Calu3 (cell line): ENCODE results near the gene KRT14. TPM values are rescaled to one million over a fixed set of nuclear protein-coding genes. Genes with fewer than 3 reads are reported as not detected.
A peak's percentile ranks its signal among the peaks of the same experiment; 100 is the strongest.
"Not testable (repeated sequence)": the region's sequence is repeated elsewhere in the genome, so short reads cannot be mapped to it uniquely, and the experiment has no call there.

Experiments
- BruUV-seq: library from RNA; stranded (reverse); fragments of 400-500 nt; replicated peaks from 2 replicates; lab custom pipeline; 2021; lab: Mats Ljungman, UMichigan
- CTCF ChIA-PET: fragments of 300-600 bp; sonication (Branson Sonifier 250); formaldehyde crosslinking; loops from one replicate; lab custom pipeline; 2022; ENCODE audit warnings: antibody characterized with exemption; lab: Charles Lee
- DNase-seq: peaks from one replicate; pipeline ENCODE4 v3.0.0; 2022
- H3K27ac Mint-ChIP-seq: one replicate; pipeline ENCODE4 v1.8.0; 2022; ENCODE audit warnings: mixed read lengths; ENCODE audit not compliant: unreplicated experiment
- H3K27me3 Mint-ChIP-seq: one replicate; pipeline ENCODE4 v1.8.0; 2022; ENCODE audit warnings: mixed read lengths; ENCODE audit not compliant: unreplicated experiment
- H3K36me3 Mint-ChIP-seq: one replicate; pipeline ENCODE4 v1.8.0; 2022; ENCODE audit warnings: mild to moderate bottlenecking, moderate library complexity, mixed read lengths; ENCODE audit not compliant: insufficient read depth, unreplicated experiment
- H3K4me1 Mint-ChIP-seq: one replicate; pipeline ENCODE4 v1.8.0; 2022; ENCODE audit warnings: mild to moderate bottlenecking, low read depth, mixed read lengths; ENCODE audit not compliant: unreplicated experiment
- H3K4me3 Mint-ChIP-seq: one replicate; pipeline ENCODE4 v1.8.0; 2022; ENCODE audit warnings: mild to moderate bottlenecking, low read depth, moderate library complexity, mixed read lengths; ENCODE audit not compliant: unreplicated experiment
- H3K9me3 Mint-ChIP-seq: one replicate; pipeline ENCODE4 v1.8.0; 2022; ENCODE audit warnings: low read depth, mixed read lengths; ENCODE audit not compliant: unreplicated experiment
- intact Hi-C: fragments of 100-400 bp; cut with micrococcal nuclease; formaldehyde crosslinking; loops from one replicate; pipeline ENCODE4 v1.10.0; 2022; ENCODE audit not compliant: unreplicated experiment
- total RNA-seq: library from RNA; stranded (reverse); gene quantifications from 2 replicates; pipeline ENCODE4 v1.2.3, GENCODE V29; 2022
- TF ChIP-seq, protein P1 (sequence below): fragments of 200-600 bp; IDR thresholded peaks from one replicate; pipeline ENCODE4 v1.8.0; 2022; ENCODE audit warnings: antibody characterized with exemption; ENCODE audit not compliant: unreplicated experiment

Gene KRT14
- total RNA-seq, 1 experiment from 2014 or later: 12.2 TPM

GRCh38 chr17:41626028-41626913 is 39.6 kb upstream of the KRT14 start:
- DNase-seq, intact Hi-C loops, H3K27me3 Mint-ChIP-seq, H3K9me3 Mint-ChIP-seq: not testable (repeated sequence)
- TSS peak; percentile 47 for BruUV-seq
- H3K4me1 Mint-ChIP-seq: peaks cover 59% of the 10 kb centered on the region
- CTCF ChIA-PET: interaction anchor here (1.0 to 2.3 kb wide), 5 partner anchors 20 to 78 kb away, joined by 3 to 14 read pairs (median 3); no protein-coding TSS in a partner anchor
- TF ChIP-seq, protein P1, sequence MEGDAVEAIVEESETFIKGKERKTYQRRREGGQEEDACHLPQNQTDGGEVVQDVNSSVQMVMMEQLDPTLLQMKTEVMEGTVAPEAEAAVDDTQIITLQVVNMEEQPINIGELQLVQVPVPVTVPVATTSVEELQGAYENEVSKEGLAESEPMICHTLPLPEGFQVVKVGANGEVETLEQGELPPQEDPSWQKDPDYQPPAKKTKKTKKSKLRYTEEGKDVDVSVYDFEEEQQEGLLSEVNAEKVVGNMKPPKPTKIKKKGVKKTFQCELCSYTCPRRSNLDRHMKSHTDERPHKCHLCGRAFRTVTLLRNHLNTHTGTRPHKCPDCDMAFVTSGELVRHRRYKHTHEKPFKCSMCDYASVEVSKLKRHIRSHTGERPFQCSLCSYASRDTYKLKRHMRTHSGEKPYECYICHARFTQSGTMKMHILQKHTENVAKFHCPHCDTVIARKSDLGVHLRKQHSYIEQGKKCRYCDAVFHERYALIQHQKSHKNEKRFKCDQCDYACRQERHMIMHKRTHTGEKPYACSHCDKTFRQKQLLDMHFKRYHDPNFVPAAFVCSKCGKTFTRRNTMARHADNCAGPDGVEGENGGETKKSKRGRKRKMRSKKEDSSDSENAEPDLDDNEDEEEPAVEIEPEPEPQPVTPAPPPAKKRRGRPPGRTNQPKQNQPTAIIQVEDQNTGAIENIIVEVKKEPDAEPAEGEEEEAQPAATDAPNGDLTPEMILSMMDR: peak; percentile 32
- H3K27ac Mint-ChIP-seq: peak overlapping the region; percentile 66
- peaks cover 55% of the 10 kb centered on the region for H3K36me3 Mint-ChIP-seq
- H3K4me3 Mint-ChIP-seq: peak overlapping the region; percentile 4

DNA sequence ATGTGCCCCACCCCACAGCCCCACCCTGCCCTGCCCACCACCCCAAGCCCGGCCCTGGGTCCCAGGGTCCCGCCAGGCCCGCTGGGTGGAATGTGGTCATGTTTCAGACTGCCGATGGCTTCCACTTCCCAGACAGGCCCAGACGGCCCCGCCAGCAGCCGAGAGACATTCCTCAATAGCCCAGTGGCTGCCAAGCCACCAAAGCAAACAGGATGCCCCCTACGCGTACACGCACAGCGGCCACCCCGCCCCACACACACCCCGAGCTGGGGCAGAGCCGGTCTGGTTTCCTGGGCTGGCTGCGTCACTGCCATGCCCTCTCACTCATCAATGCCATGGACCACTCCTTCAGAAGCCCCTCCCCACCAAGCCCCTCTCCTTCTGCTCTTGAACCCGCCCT is 38.9 kb upstream of the KRT14 start:
- Mint-ChIP-seq H3K36me3 (peaks cover 62% of the 10 kb centered on the region), H3K27ac (peak overlapping the region; percentile 66), H3K4me3 (peak overlapping the region; percentile 4), H3K4me1 (peaks cover 54% of the 10 kb centered on the region), H3K9me3 (no peaks in the 10 kb centered on the region), H3K27me3 (no peaks in the 10 kb centered on the region)
- CTCF ChIA-PET: interaction anchor here (1.0 to 2.3 kb wide), 4 partner anchors 20 to 77 kb away, joined by 3 to 14 read pairs (median 3); no protein-coding TSS in a partner anchor
- peak; percentile 95 for DNase-seq
- intact Hi-C loops: no loop called here
- TF ChIP-seq, protein P1: no peak
- no TSS peak for BruUV-seq

DNA sequence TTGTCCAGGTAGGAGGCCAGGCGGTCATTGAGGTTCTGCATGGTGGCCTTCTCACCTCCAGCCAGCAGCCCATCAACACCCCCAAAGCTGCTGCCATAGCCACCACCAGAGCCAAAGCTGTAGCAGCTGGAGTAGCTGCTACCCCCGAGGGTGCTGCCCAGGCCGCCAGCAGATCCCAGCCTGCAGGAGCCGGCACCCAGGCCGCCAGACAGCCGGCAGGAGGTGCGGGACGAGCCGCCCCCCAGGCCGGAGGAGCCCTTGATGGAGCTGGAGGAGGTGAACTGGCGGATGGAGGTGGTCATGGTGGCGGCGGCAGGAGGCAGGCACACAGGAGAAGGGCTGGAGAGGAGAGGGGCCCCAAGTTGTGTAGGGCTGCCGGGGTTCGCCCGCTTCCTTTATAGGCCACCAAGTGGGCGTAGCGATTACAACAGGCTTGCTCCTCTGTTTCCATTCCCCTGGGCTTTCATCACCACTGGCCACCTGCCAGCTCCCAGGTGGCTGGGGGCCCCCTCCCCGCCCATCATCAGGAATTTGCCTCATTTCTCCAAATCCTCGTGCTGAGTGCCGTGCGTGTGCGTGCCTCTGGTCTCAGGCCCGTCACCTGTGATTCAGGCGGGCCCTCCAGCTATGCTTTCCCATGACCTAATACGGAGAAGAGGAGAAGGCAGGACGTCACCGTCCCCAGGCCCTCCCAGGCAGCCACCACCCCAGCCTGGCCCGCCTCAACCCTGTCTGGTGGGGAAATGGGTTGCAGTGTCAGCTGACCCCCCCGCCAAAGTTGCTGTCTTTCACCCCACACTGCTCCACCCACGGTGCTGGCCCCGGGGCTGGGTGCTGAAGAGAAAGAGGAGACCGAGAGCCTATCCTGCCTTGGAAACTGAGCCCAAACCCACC is 37.8 kb upstream of the KRT14 start, which contains the start of gene KRT17:
Gene KRT17, minus strand, starts transcription at position 368 of the 894 bp plus-strand sequence. Its CDS starts 66 bp downstream, at position 302.
- H3K27ac Mint-ChIP-seq: peak within 1 kb of the TSS; percentile 85
- TSS peak; percentile 85 for BruUV-seq
- TF ChIP-seq, protein P1: peak; percentile 57
- H3K27me3 Mint-ChIP-seq: no peaks in the 10 kb centered on the region
- DNase-seq: peak; percentile 96
- CTCF ChIA-PET: interaction anchor here (0.5 to 2.8 kb wide), 14 partner anchors 9 to 561 kb away, joined by 3 to 23 read pairs (median 5); partner anchors contain the start of genes KRT16 and KRT19
- peak within 1 kb of the TSS; percentile 66 for H3K4me3 Mint-ChIP-seq
- intact Hi-C loops: loop anchor here (1.0 kb wide), 1 partner anchor 45 kb away; no protein-coding TSS in a partner anchor
- H3K4me1 Mint-ChIP-seq: peaks cover 56% of the 10 kb centered on the region
- peaks cover 73% of the 10 kb centered on the region for H3K36me3 Mint-ChIP-seq
- H3K9me3 Mint-ChIP-seq: no peaks in the 10 kb centered on the region

DNA sequence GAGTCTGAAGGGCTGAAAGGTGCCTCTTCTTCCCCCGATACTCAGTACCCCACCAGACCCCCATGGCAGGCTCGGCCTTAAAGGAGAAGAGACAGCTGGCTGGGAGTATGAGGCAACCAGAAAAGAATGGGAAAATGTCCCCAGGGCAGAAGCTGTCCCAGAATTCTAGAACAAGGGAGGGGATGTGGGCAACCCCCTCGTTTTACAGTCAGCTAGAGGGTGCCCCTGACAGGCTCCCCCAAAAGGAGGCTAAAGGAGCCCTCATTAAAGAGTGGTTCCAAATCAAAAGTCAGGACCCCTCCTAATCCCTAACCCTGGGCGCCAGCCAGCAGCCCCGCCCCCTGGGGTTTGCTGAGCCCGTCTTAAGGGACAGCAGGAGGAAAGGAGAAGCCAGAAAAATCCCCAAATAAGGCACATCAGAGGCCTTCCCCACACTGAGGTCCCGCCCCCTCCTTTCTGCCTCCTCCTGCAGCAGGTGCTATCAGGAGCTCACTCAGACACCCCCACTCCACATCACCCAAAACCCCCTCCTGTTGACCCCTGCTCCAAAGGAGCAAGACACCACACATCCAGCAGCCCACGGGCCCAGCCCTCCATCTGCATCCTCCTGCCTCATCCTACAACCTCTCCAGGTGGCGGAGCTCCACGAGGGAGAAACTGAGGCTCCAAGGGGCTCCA is 36.6 kb upstream of the KRT14 start:
- CTCF ChIA-PET: interaction anchor here (0.6 to 2.8 kb wide), 7 partner anchors 8 to 1685 kb away, joined by 3 to 23 read pairs (median 4); no protein-coding TSS in a partner anchor
- H3K4me1 Mint-ChIP-seq: peaks cover 64% of the 10 kb centered on the region
- H3K27ac Mint-ChIP-seq: peak overlapping the region; percentile 85
- H3K4me3 Mint-ChIP-seq: peak overlapping the region; percentile 66
- peak; percentile 54 for DNase-seq
- intact Hi-C loops, H3K9me3 Mint-ChIP-seq, BruUV-seq, H3K27me3 Mint-ChIP-seq: not testable (repeated sequence)
- peaks cover 84% of the 10 kb centered on the region for H3K36me3 Mint-ChIP-seq

- BruUV-seq, DNase-seq, H3K27me3 Mint-ChIP-seq, intact Hi-C loops, H3K9me3 Mint-ChIP-seq: not testable (repeated sequence)
- CTCF ChIA-PET: interaction anchor here (0.6 to 2.8 kb wide), 8 partner anchors 9 to 1684 kb away, joined by 3 to 12 read pairs (median 4); partner anchors contain the start of gene KRT16
- Mint-ChIP-seq H3K4me3 (peak overlapping the region; percentile 66), H3K4me1 (peaks cover 61% of the 10 kb centered on the region), H3K36me3 (peaks cover 80% of the 10 kb centered on the region), H3K27ac (peak overlapping the region; percentile 34)
These were observed 35.9 kb upstream of the KRT14 start for GRCh38 chr17:41622340-41623183.
